ENCODE results near the gene RPS21.
A peak's percentile ranks its signal among the peaks of the same experiment; 100 is the strongest.

RPS21 gene

DNA sequence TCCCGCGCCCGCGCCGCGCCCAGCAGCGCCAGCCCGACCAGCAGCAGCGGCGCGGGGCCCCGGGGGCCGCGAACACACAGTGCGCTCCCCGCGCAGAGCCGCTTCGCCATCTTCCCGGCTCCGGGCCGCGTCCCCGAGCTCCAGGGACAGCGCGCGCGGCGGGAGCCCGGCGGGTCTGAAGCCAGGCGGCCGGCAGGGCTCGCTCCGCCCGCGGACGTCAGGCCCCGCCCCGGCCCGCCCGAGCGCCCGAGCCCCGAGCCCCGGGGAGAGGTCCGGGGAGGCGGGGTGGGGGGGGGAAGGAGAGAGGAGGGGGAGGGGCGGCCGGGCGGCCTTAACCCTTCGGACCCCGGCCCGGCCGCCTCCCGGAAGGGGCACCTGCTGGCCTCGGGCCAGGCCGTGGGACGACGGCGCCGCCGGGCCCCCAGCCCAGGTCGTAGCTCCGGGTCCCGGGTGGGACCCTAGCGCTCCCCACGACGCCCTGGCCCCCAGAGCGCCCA, 19.7 kb upstream of the RPS21 start, which contains the start of gene LAMA5:
LAMA5 (minus strand) TSS at position 177 of the 497 bp plus-strand sequence; CDS start at position 110, 67 bp downstream.
- DNase-seq (ENCODE audit: low read depth in 1 of 2, low spot score in 1 of 2), result no peak
- Histone ChIP-seq H3K4me3 (replicated peaks; ENCODE audit: insufficient read depth, low read length) (peak within 1 kb of the TSS; percentile 38), H3K27ac (replicated peaks) (no peak within 1 kb of the TSS), H3K27me3 (ENCODE audit: insufficient read depth, poor library complexity, severe bottlenecking) (peaks cover 31% of the 10 kb centered on the region)
- TF ChIP-seq, protein P1, sequence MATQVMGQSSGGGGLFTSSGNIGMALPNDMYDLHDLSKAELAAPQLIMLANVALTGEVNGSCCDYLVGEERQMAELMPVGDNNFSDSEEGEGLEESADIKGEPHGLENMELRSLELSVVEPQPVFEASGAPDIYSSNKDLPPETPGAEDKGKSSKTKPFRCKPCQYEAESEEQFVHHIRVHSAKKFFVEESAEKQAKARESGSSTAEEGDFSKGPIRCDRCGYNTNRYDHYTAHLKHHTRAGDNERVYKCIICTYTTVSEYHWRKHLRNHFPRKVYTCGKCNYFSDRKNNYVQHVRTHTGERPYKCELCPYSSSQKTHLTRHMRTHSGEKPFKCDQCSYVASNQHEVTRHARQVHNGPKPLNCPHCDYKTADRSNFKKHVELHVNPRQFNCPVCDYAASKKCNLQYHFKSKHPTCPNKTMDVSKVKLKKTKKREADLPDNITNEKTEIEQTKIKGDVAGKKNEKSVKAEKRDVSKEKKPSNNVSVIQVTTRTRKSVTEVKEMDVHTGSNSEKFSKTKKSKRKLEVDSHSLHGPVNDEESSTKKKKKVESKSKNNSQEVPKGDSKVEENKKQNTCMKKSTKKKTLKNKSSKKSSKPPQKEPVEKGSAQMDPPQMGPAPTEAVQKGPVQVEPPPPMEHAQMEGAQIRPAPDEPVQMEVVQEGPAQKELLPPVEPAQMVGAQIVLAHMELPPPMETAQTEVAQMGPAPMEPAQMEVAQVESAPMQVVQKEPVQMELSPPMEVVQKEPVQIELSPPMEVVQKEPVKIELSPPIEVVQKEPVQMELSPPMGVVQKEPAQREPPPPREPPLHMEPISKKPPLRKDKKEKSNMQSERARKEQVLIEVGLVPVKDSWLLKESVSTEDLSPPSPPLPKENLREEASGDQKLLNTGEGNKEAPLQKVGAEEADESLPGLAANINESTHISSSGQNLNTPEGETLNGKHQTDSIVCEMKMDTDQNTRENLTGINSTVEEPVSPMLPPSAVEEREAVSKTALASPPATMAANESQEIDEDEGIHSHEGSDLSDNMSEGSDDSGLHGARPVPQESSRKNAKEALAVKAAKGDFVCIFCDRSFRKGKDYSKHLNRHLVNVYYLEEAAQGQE (IDR thresholded peaks at IDR 0.05; ENCODE audit: insufficient replicate concordance, low read depth), result no peak
- TF ChIP-seq POLR2AphosphoS5 (IDR thresholded peaks at IDR 0.05; ENCODE audit: low read depth) (no peak), CTCF (IDR thresholded peaks at IDR 0.05; ENCODE audit: insufficient read depth, low read length) (no peak), SPI1 (IDR thresholded peaks at IDR 0.05; ENCODE audit: borderline replicate concordance, low read depth) (no peak), GABPA (IDR thresholded peaks at IDR 0.05; ENCODE audit: low read depth) (no peak)

GRCh38 chr20:62367633-62368391, 19.1 kb upstream of the RPS21 start:
- DNase-seq (ENCODE audit: low read depth in 1 of 2, low spot score in 1 of 2), result peak in 1 of 2 experiments; percentile 21
- H3K27ac ChIP-seq (replicated peaks), result no peak overlapping the region

More at GRCh38 chr20:62367633-62368391, 19.1 kb upstream of the RPS21 start:
- TF ChIP-seq, protein P1 (IDR thresholded peaks at IDR 0.05; ENCODE audit: insufficient replicate concordance, low read depth), result no peak
- no peak for TF ChIP-seq SPI1 (IDR thresholded peaks at IDR 0.05; ENCODE audit: borderline replicate concordance, low read depth)
- TF ChIP-seq POLR2AphosphoS5 (IDR thresholded peaks at IDR 0.05; ENCODE audit: low read depth), result no peak
- no peak for TF ChIP-seq GABPA (IDR thresholded peaks at IDR 0.05; ENCODE audit: low read depth)
- no peak for TF ChIP-seq CTCF (IDR thresholded peaks at IDR 0.05; ENCODE audit: insufficient read depth, low read length)
- H3K4me3 ChIP-seq (replicated peaks; ENCODE audit: insufficient read depth, low read length), result peak overlapping the region; percentile 25
- H3K27me3 ChIP-seq (ENCODE audit: insufficient read depth, poor library complexity, severe bottlenecking), result peaks cover 31% of the 10 kb centered on the region
